ENCODE results near the gene RELB.

The RELB gene

GRCh38 chr19:45079911-45080370, 78.7 kb downstream of the RELB start:
- DNase-seq (ENCODE audit: low read depth in 2 of 2), result no peak

- no peak for DNase-seq (ENCODE audit: low read depth in 2 of 2)
Measured at GRCh38 chr19:45082170-45082569, 80.9 kb downstream of the RELB start.

GRCh38 chr19:45086480-45086879, 85.2 kb downstream of the RELB start:
- no peak for DNase-seq (ENCODE audit: low read depth in 2 of 2)

- no peak for DNase-seq (ENCODE audit: low read depth in 2 of 2)
Measured at GRCh38 chr19:45087531-45087930, 86.3 kb downstream of the RELB start.

All from stimulated activated CD8-positive, alpha-beta memory T cell treated with anti-CD3 and anti-CD28 coated beads, Interleukin-15, amount 100 ng/mL, for 4 hours (primary cell).